ENCODE measurements around the gene AKIRIN2. TPM values are rescaled to one million over a fixed set of nuclear protein-coding genes. Genes with fewer than 3 reads are reported as not detected.

The AKIRIN2 gene
- total RNA-seq, 2 donors from 2014 or later = 70.4 to 73.5 TPM

DNA sequence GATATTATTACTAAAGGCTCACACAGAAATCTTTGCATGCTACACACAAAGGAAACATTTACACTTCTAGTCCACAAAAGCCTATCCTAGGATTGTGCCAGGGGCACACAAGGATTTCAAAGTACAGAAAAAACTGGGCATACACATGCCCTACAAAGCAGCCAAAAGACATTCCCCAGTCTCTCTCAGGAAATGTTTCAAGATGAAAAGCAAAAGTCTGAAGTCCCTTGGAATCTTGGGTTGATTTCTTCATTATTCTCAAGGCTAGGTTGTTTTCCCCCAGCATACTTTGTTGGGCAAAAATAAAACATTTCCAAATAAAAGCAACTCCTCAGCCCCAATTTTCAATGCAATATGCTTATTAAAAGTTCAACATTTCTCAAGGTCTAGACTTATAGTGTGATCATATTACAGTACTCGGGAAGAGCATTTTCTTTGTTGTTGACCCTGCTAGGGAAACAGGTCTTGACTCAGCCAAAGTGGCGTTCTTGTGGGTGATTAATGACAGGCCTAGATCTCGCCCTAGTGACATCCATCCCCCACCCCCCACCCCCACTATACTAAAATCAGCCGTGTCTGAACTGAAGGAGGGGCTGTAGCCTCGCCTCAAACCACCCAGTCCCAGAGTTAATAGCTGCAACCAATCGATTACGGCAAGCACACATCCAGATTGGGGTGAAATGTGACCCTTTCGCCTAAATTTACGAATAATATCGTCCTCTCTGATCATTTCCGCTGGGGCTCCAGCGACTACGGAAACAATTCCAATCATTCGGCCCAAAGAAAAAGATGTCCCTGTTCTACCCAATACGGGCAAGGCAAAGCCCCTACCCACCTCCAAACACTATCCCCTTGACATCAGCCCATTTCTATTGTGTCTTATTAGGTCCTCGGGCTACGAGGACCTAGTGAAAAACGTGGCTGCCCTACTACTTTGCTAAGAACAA is 1.4 kb downstream of the AKIRIN2 start:
- peak overlapping the region; percentile 90 for H3K27ac ChIP-seq (ENCODE audit: low read depth, low read length)
- H3K27me3 ChIP-seq (ENCODE audit: control insufficient read depth, insufficient read depth, low read length, poor library complexity, severe bottlenecking) = no peaks in the 10 kb centered on the region
- H3K9me3 Mint-ChIP-seq = no peaks in the 10 kb centered on the region
- 0% methylated on average over 10 to 18 of the region's 18 CpGs for WGBS, 2 experiments (ENCODE audit: insufficient coverage in 1 of 2, insufficient read length in 1 of 2)
- H3K9ac ChIP-seq (ENCODE audit: extremely low read depth, low read length, poor library complexity, severe bottlenecking) = peak overlapping the region; percentile 95
- peaks cover 16% of the 10 kb centered on the region for H3K36me3 ChIP-seq (ENCODE audit: control insufficient read depth, insufficient read depth, low read length)
- no peaks in the 10 kb centered on the region for H3K9me3 ChIP-seq (ENCODE audit: control insufficient read depth, low read length)
- peaks cover 24% of the 10 kb centered on the region for H3K4me1 Mint-ChIP-seq
- H3K4me3 Mint-ChIP-seq = peak overlapping the region; percentile 93
- H3K27ac Mint-ChIP-seq = peak overlapping the region; percentile 83
- H3K27me3 Mint-ChIP-seq (ENCODE audit: insufficient read depth) = no peaks in the 10 kb centered on the region
- H3K36me3 Mint-ChIP-seq (ENCODE audit: low read depth) = peaks cover 7% of the 10 kb centered on the region
- TF ChIP-seq, protein P1, sequence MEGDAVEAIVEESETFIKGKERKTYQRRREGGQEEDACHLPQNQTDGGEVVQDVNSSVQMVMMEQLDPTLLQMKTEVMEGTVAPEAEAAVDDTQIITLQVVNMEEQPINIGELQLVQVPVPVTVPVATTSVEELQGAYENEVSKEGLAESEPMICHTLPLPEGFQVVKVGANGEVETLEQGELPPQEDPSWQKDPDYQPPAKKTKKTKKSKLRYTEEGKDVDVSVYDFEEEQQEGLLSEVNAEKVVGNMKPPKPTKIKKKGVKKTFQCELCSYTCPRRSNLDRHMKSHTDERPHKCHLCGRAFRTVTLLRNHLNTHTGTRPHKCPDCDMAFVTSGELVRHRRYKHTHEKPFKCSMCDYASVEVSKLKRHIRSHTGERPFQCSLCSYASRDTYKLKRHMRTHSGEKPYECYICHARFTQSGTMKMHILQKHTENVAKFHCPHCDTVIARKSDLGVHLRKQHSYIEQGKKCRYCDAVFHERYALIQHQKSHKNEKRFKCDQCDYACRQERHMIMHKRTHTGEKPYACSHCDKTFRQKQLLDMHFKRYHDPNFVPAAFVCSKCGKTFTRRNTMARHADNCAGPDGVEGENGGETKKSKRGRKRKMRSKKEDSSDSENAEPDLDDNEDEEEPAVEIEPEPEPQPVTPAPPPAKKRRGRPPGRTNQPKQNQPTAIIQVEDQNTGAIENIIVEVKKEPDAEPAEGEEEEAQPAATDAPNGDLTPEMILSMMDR (conservative IDR thresholded peaks at IDR 0.05) = no peak
- no peak for DNase-seq
- H3K4me1 ChIP-seq (ENCODE audit: control insufficient read depth, insufficient read depth, low read length) = no peaks in the 10 kb centered on the region
- H3K4me3 ChIP-seq (ENCODE audit: low read length) = peak overlapping the region; percentile 91

DNA sequence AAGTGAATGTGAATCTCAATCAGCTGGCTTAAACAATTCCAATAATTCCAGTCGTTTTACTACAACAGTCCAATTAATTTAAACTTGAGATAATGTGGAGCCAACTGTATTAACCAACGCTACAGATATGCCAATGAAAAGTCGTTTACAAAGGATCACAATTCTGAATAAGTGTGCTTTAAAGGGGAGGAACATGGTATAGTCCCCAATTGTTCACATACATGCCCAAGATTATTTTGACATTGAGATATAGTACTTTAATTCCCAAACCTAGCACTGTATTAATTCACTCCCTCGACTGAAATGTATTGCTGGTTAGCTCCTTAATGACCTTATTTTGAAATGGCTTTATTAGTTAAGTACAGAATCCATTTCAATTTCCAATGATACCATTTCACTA is 2.5 kb downstream of the AKIRIN2 start:
- 2 to 17% methylated on average over 1 to 4 of the region's 4 CpGs for WGBS, 2 experiments (ENCODE audit: insufficient coverage in 1 of 2, insufficient read length in 1 of 2)
- H3K27ac ChIP-seq (ENCODE audit: low read depth, low read length) = no peak overlapping the region
- Mint-ChIP-seq H3K27me3 (ENCODE audit: insufficient read depth) (no peaks in the 10 kb centered on the region), H3K4me1 (peaks cover 29% of the 10 kb centered on the region), H3K4me3 (peak overlapping the region; percentile 93), H3K27ac (no peak overlapping the region), H3K36me3 (ENCODE audit: low read depth) (peaks cover 7% of the 10 kb centered on the region), H3K9me3 (no peaks in the 10 kb centered on the region)
- no peaks in the 10 kb centered on the region for H3K4me1 ChIP-seq (ENCODE audit: control insufficient read depth, insufficient read depth, low read length)
- peak overlapping the region; percentile 91 for H3K4me3 ChIP-seq (ENCODE audit: low read length)
- no peaks in the 10 kb centered on the region for H3K9me3 ChIP-seq (ENCODE audit: control insufficient read depth, low read length)
- TF ChIP-seq, protein P1 (conservative IDR thresholded peaks at IDR 0.05) = no peak
- H3K27me3 ChIP-seq (ENCODE audit: control insufficient read depth, insufficient read depth, low read length, poor library complexity, severe bottlenecking) = no peaks in the 10 kb centered on the region
- peak overlapping the region; percentile 95 for H3K9ac ChIP-seq (ENCODE audit: extremely low read depth, low read length, poor library complexity, severe bottlenecking)
- DNase-seq = no peak
- peaks cover 16% of the 10 kb centered on the region for H3K36me3 ChIP-seq (ENCODE audit: control insufficient read depth, insufficient read depth, low read length)

DNA sequence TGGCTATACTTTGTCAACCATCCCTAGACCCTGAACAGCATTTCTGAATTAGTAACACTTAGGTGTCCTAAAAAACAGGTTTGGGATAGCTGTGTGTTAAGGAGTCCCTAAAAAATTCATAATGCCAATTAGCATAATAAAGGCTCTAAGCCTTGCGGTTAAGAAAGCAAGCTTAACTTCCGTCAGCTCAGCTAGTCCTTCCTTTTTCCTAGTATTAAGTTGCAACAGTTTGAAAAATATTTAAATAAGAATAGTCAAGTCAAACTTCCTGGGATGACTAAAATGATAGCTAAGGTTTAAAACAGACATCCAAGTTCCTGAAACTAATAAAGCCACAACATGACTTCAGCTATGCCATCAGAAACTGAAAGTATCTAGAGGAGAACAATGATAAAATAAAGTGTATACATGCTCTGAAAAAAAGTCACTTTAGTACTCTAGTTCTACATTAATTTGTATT is 3.5 kb downstream of the AKIRIN2 start:
- no peak overlapping the region for H3K27ac Mint-ChIP-seq
- Histone ChIP-seq H3K27ac (ENCODE audit: low read depth, low read length) (peak overlapping the region; percentile 42), H3K9ac (ENCODE audit: extremely low read depth, low read length, poor library complexity, severe bottlenecking) (peak overlapping the region; percentile 95), H3K4me1 (ENCODE audit: control insufficient read depth, insufficient read depth, low read length) (no peaks in the 10 kb centered on the region), H3K9me3 (ENCODE audit: control insufficient read depth, low read length) (no peaks in the 10 kb centered on the region), H3K4me3 (ENCODE audit: low read length) (peak overlapping the region; percentile 91), H3K27me3 (ENCODE audit: control insufficient read depth, insufficient read depth, low read length, poor library complexity, severe bottlenecking) (no peaks in the 10 kb centered on the region), H3K36me3 (ENCODE audit: control insufficient read depth, insufficient read depth, low read length) (peaks cover 16% of the 10 kb centered on the region)
- 33 to 39% methylated on average over 2 of the region's 2 CpGs for WGBS, 2 experiments (ENCODE audit: insufficient coverage in 1 of 2, insufficient read length in 1 of 2)
- TF ChIP-seq, protein P1 (conservative IDR thresholded peaks at IDR 0.05) = no peak
- H3K9me3 Mint-ChIP-seq = no peaks in the 10 kb centered on the region
- H3K36me3 Mint-ChIP-seq (ENCODE audit: low read depth) = peaks cover 7% of the 10 kb centered on the region
- peak overlapping the region; percentile 93 for H3K4me3 Mint-ChIP-seq
- H3K4me1 Mint-ChIP-seq = peaks cover 37% of the 10 kb centered on the region
- no peak for DNase-seq
- no peaks in the 10 kb centered on the region for H3K27me3 Mint-ChIP-seq (ENCODE audit: insufficient read depth)

All from endodermal cell (in vitro differentiated cells).